ENCODE results near the gene CTNNB1.

Gene CTNNB1

GRCh38 chr3:41220906-41221677 is 21.8 kb downstream of the CTNNB1 start:
- DNase-seq (ENCODE audit: low spot score): no peak

DNA sequence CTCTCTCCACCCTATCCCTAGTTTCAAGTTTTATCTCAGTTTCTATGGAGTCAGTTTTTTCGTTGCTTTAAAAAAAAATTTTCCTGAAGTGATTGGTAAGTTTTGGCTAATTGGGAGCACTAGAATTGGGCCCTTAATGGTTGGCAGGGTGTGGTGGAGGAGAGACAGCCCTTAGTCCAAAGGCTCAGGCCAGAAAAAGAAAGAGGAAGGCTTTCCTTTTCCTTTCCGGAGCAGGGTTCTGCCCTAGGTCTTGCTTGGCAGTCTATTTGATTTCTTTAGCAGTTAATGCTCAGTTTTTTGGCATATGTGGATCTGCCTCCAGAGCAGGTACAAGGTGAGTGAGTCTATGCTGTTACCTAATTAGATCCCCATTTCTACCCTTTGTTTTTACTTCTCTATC is 22.7 kb downstream of the CTNNB1 start:
- no peak for DNase-seq (ENCODE audit: low spot score)

GRCh38 chr3:41222501-41222900 is 23.2 kb downstream of the CTNNB1 start:
- DNase-seq (ENCODE audit: low spot score): no peak

DNA sequence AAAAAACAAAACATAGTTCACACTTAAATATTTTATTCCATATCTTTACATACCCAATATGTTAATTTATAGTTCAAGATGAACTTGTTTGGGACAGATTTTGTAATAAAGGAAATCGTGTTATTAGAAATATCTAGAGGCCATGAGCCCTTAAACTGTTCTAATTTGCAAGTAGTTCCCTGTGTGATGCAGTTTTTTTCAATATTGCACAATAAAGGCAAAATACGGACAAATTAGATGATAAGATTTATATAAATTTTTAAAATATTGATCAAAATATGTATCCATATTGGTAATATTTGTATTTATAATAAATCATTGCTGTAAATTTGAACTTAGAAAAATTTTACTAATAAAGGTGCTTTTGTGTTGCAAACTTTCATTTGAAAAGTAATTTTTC is 23.8 kb downstream of the CTNNB1 start:
- no peak for DNase-seq (ENCODE audit: low spot score)

DNA sequence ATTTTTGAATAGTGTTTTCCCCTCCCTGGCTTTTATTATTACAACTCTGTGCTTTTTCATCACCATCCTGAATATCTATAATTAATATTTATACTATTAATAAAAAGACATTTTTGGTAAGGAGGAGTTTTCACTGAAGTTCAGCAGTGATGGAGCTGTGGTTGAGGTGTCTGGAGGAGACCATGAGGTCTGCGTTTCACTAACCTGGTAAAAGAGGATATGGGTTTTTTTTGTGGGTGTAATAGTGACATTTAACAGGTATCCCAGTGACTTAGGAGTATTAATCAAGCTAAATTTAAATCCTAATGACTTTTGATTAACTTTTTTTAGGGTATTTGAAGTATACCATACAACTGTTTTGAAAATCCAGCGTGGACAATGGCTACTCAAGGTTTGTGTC is 24.4 kb downstream of the CTNNB1 start:
- no peak for DNase-seq (ENCODE audit: low spot score)

DNA sequence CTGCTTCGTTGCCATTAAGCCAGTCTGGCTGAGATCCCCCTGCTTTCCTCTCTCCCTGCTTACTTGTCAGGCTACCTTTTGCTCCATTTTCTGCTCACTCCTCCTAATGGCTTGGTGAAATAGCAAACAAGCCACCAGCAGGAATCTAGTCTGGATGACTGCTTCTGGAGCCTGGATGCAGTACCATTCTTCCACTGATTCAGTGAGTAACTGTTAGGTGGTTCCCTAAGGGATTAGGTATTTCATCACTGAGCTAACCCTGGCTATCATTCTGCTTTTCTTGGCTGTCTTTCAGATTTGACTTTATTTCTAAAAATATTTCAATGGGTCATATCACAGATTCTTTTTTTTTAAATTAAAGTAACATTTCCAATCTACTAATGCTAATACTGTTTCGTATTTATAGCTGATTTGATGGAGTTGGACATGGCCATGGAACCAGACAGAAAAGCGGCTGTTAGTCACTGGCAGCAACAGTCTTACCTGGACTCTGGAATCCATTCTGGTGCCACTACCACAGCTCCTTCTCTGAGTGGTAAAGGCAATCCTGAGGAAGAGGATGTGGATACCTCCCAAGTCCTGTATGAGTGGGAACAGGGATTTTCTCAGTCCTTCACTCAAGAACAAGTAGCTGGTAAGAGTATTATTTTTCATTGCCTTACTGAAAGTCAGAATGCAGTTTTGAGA is 25.0 kb downstream of the CTNNB1 start:
- DNase-seq (ENCODE audit: low spot score): peak; percentile 67

GRCh38 chr3:41234823-41235721 is 35.8 kb downstream of the CTNNB1 start:
- DNase-seq (ENCODE audit: low spot score): no peak

DNA sequence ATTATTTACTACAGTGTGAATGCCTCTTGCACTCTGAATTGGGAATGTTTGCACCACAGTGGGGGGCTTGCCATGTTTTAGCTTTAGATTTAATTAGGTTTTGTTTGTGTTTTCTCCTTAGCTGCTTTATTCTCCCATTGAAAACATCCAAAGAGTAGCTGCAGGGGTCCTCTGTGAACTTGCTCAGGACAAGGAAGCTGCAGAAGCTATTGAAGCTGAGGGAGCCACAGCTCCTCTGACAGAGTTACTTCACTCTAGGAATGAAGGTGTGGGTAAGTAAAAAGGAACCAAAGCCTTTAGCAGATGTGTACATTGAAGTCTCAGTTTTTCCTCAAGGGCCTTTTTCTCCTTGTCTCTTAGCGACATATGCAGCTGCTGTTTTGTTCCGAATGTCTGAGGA is 36.9 kb downstream of the CTNNB1 start:
- DNase-seq (ENCODE audit: low spot score): no peak

DNA sequence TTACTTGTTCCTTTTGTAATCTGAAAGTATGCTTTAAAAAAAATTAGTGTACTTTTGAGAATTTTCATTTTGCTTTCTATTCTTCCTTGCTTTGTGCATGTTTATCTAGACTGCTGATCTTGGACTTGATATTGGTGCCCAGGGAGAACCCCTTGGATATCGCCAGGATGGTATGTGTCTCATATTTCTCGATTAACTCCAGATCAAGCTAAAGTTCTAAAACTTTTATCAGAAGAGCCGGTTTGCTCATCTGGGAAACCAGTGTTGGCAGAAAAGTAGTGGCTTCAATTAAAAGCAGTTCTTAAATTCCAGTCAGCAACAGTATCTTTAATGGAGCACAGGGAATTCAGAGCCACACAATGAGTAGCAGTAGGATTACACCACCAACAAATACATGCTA is 38.6 kb downstream of the CTNNB1 start:
- no peak for DNase-seq (ENCODE audit: low spot score)

GRCh38 chr3:41239587-41239986 is 40.3 kb downstream of the CTNNB1 start:
- no peak for DNase-seq (ENCODE audit: low spot score)

GRCh38 chr3:41241161-41241560 is 41.9 kb downstream of the CTNNB1 start:
- no peak for DNase-seq (ENCODE audit: low spot score)

GRCh38 chr3:41241800-41242571 is 42.7 kb downstream of the CTNNB1 start:
- no peak for DNase-seq (ENCODE audit: low spot score)

DNA sequence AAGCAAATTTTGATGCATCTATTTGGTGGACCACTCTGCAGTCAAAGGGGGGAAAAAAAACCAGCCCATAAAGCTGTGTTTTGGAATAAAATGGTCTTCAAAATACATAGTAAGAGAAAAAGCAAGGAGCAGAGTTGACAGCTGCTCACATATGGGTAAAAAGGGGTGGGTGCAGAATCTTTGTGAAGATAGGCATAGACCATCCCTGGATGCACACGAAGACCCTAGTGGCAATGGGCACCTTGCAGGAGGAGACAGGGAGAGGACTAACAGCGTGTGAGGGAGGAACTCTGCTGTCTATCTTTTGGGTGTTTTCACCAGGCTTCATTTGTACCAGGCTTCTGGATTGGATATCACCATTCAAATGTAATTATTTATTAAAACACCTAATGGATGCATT is 43.9 kb downstream of the CTNNB1 start:
- DNase-seq (ENCODE audit: low spot score): no peak

DNA sequence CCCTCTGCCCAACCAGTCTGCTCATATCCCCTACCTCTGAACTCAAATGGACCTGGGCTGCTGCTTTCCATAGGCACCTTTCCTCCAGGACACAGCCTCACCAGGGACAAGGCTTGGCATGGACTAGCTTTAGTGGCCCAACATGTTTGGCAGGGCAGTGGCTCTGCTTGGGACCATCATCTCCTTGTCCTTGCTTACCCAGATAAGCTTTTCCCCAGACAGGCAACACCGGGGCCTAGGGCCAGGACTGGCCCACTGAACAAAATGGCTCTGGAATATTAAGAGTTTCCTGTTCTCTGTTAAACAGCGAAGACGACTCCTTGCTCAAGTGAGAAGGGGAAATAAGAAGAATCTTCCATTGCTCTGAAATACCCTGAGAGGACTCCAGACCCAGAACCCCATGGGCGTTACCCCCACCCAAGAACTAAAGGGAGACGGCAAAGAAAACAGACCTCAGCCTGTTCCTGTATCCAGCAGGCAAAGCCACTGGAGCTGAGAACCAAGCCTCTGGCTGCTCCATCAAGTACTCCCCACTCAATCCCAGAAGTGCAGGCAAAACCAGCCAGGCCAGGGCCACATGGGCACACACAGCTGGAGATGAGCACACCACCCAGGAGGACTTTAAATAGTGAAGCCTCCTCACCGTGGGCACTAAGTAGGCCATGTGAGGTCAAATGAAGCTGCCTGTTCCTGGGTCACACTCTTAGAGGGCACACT is 45.5 kb downstream of the CTNNB1 start:
- DNase-seq (ENCODE audit: low spot score): no peak

DNA sequence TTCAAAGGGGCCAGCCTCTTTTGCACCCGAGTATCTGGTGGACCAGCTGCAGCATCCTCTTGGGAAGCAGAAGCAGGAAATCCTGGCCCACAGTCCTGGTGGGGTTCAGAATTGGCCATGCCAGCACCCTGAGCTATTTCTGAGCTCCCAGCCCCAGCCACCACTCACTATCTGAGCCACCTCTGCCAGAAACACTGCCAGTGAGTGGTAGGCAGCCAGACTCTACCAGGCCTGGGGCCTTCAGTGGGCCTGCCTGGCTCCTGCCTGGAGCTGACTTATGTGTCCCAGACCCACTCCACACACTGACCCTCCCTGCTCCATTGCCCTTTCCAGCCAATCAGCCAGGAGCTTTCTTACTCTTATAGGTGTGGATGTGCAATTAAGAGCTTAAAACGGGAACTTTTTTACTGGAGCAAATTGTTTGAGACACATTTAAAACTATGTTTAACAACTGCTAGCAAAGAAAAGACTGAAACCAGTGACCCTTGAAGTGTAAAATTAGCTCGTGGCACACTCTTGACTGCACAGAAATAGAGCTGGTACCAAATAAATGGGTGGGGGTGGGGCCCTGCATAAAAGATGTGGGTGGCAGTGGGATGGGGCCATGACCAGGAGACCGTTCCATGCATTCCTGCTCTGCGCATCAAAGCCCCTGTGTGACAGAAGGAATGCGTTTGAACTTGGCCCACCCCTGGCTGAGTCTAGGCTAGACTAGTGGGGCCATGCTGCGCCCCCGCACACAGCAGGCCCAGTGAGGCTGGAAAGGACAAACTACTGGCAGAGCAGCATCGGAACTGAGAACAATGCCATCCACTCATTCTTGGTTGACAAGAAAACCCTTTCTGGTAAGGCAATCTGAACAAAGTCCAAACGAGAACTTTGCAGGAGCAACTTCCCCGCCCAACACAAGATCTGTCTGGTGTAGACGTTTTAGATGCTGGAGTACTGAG is 48.0 kb downstream of the CTNNB1 start:
- DNase-seq (ENCODE audit: low spot score): no peak

DNA sequence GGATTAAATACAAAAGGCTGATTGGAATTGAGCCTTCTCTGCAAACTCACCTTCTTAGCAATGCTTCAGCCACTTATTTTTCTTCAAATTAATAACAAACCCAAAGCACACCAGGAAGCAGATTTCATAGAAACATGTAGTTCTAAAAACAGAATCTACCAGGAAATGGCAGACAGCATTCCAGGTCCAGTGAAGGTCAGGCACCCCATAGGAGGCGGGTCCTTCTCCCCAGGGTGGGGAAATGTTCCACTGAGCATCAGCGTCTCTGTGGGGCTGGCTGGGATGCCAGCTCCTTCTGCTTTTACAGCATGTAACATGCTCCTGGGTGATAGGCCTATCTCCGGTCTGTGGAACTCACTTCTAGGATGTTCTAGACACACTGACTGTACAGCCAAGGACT is 49.2 kb downstream of the CTNNB1 start:
- DNase-seq (ENCODE audit: low spot score): no peak

GRCh38 chr3:41249318-41249717 is 50.0 kb downstream of the CTNNB1 start:
- no peak for DNase-seq (ENCODE audit: low spot score)

DNA sequence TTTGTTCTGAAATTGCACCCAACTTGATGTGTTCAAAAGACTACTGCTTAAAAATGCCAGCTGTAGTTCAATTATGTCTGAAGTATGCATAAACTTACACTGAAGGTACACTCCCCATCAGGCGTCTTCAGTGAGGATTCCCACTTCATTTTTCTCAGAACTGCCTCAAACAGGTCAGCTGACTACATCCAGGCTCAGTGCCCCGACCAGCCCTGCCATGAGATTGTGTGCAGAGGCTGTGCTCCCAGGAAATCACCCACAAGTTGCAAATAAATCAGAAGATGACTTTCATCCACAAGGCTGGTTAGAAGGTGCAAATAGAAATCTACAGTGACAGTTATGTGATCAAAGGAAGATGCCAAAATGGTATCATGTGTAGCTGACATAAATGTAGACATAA is 51.5 kb downstream of the CTNNB1 start:
- no peak for DNase-seq (ENCODE audit: low spot score)

DNA sequence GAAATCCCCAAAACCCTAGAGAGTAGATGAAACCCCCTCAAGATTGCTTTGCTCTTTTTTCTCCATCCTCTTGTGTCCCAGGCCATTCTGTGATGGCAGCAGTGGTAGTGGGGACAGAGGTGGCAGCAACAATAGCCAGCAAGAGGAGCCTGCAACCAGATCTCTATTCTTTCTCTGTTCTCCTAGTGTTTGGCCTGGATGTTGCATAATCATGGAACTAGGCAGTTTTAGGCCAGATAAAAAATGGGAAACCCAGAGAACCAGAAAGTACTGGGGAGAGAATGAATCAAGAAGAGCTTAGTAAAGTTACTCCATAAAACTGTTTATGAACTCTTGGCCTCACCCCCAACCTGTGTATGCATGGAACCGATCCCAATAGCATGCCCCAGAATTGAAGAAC is 52.3 kb downstream of the CTNNB1 start:
- DNase-seq (ENCODE audit: low spot score): no peak

DNA sequence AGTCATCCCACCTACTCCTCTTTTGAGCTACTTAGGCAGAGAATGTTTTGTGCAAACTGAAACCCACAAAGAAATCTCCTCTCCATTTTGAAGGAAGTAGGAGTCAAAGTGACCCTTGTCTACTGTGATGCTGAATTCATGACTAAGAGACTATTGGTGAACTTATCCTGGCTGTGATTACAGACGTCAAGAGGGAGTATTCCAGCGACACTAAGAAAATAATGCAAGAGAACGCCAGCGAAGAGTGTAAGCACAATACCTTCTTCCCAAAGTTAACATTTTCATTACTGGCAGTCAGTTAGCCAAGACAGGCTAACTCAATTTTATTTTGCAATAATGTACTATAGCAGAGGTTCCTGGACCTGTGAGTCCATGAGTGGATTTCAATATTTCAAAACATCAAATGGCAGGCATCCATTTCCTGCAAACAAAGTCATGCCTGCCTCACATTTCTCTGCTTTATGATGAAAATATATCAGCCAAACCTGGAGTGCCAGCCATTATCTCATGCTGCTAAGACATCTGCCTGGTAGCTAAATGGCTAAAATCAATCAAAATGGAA is 59.0 kb downstream of the CTNNB1 start:
- DNase-seq (ENCODE audit: low spot score): no peak
